Measurements from ENCODE around the gene C1orf159.

DNA sequence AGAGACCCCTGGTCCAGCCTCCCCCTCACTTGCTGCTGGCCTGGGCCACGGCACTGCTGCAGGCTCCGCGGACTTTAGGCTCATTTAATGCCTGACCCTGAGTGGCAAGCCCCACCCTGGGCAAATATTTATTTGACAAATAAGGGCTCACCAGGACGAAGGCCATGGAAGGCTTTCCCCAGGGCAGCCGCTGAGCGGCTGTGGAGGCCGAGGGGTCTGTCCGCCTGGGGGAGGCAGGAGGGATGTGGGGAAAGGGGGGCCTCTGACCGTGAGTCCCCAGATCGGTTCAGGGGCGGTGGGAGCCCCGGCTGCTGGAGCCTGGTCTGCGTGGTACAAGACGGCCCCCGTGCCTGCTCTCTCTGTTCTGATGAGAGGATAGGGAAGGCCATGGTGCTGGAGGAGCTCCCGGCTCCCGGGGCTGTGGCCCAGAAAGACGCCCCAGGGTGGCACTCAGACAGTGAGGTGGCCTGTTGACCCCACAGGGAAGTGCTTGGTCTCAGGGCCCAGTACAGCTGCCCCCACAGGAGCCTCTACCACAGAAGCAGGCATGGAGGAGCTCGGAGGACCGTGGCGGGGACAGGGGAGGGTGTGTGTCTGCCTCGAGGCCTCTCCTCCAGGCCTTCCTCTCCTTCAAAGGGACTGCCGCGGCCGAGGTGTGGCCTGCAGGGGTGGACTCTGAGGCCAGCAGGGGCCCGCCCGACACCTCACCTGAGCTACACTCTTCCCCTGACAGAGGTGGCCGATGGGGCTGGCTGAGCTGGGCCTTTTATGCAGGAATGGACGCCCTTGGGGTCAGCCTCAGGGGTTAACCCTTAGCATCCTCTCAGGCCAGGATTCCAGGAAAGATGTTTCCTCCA lies 9.1 kb upstream of the C1orf159 start:
- TF ChIP-seq CTCF (IDR thresholded peaks at IDR 0.05) (no peak), POLR2A (IDR thresholded peaks at IDR 0.05) (no peak)

All from right lobe of liver (tissue), 4 donors.